HepG2 (cell line): ENCODE measurements around the gene EGR4. TPM values are rescaled to one million over a fixed set of nuclear protein-coding genes. Genes with fewer than 3 reads are reported as not detected.

ENCODE experiments used
- AFF4 ChIP-seq: sonication (generic); formaldehyde crosslinking; IDR thresholded peaks from 2 replicates; pipeline ENCODE4 v1.4.0; 2020; ENCODE audit warnings: missing genetic modification reagents
- ASH2L ChIP-seq: fragments of 300-600, 200-600 bp; sonication (generic); IDR thresholded peaks from 2 replicates; pipeline ENCODE4 v1.7.0; 2017; ENCODE audit warnings: low read depth, mild to moderate bottlenecking, moderate library complexity, mixed read lengths, low read length; ENCODE audit not compliant: insufficient read length
- ATF4 ChIP-seq, 2 experiments: fragments of 450-650 bp in 1 of 2; sonication (generic) in 1 of 2; formaldehyde crosslinking; IDR thresholded peaks; 2 replicates each; pipeline versions ENCODE4 v1.5.0 to v1.8.0; 2020 to 2022; ENCODE audit warnings: mild to moderate bottlenecking in 1 of 2, missing genetic modification reagents in 1 of 2
- HOXA3 ChIP-seq: sonication (generic); formaldehyde crosslinking; IDR thresholded peaks from 2 replicates; pipeline ENCODE4 v1.5.0; 2020; ENCODE audit warnings: missing genetic modification reagents
- NFE2L2 ChIP-seq: fragments of 150-350 bp; IDR thresholded peaks from 2 replicates; pipeline ENCODE4 v1.6.1; 2014; ENCODE audit warnings: low read length
- PLRG1 ChIP-seq: fragments of 450-650 bp; conservative IDR thresholded peaks from 2 replicates; pipeline ENCODE4 v1.6.1; 2016
- RARA ChIP-seq: IDR thresholded peaks from 2 replicates; pipeline ENCODE4 v1.6.1; 2016; ENCODE audit warnings: missing genetic modification reagents, missing compliant biosample characterization
- RORA ChIP-seq: sonication (generic); formaldehyde crosslinking; IDR thresholded peaks from 2 replicates; pipeline ENCODE4 v1.5.0; 2020; ENCODE audit warnings: mild to moderate bottlenecking, missing genetic modification reagents, moderate library complexity
- SAP130 ChIP-seq: IDR thresholded peaks from 2 replicates; pipeline ENCODE4 v1.6.1; 2016; ENCODE audit warnings: low read depth
- SIN3A ChIP-seq: IDR thresholded peaks from 2 replicates; pipeline ENCODE4 v1.6.1; 2011; ENCODE audit warnings: low read depth, mild to moderate bottlenecking, control low read depth, low read length, borderline replicate concordance
- ZNF292 ChIP-seq: sonication (generic); formaldehyde crosslinking; IDR thresholded peaks from 2 replicates; pipeline ENCODE4 v1.8.1; 2022; ENCODE audit warnings: mild to moderate bottlenecking, low read depth, missing genetic modification reagents, borderline replicate concordance
- ZNF350 ChIP-seq: sonication (generic); formaldehyde crosslinking; IDR thresholded peaks from 2 replicates; pipeline ENCODE4 v1.4.0; 2020; ENCODE audit warnings: mild to moderate bottlenecking, low read depth, missing genetic modification reagents, borderline replicate concordance
- ZNF704 ChIP-seq: sonication (generic); formaldehyde crosslinking; IDR thresholded peaks from 2 replicates; pipeline ENCODE4 v1.8.1; 2023; ENCODE audit warnings: mild to moderate bottlenecking, inconsistent platforms, moderate library complexity, missing genetic modification reagents, borderline replicate concordance
- ZNF839 ChIP-seq: sonication (generic); formaldehyde crosslinking; IDR thresholded peaks from 2 replicates; pipeline ENCODE4 v1.4.0; 2020; ENCODE audit warnings: missing genetic modification reagents, mild to moderate bottlenecking, borderline replicate concordance
- polyA plus RNA-seq, 8 experiments: library from polyadenylated mRNA; depleted of rRNA in 3 of 8; stranded (reverse) in 7 of 8; unstranded in 1 of 8; fragments of >200 nt; fragmentation: Illumina TruSeq in 4 of 8; extraction: Trizol in 4 of 8; gene quantifications; 2 replicates each; pipeline versions ENCODE4 v1.2.1 to v1.2.3, GENCODE V29; 2011 to 2016; ENCODE audit warnings: low read depth in 4 of 8, missing spikeins in 1 of 8, mixed read lengths in 1 of 8; ENCODE audit not compliant: insufficient read depth in 1 of 8
- total RNA-seq, 5 experiments: library from RNA; depleted of rRNA; stranded (reverse); fragments of >200 nt; fragmentation: Illumina TruSeq; extraction: Trizol; gene quantifications; 2 replicates each; pipeline ENCODE4 v1.2.3, GENCODE V29; 2016; ENCODE audit warnings: low read depth in 1 of 5
- TF ChIP-seq, protein P1 (sequence below): sonication (generic); formaldehyde crosslinking; IDR thresholded peaks from 2 replicates; pipeline ENCODE4 v1.8.1; 2022; ENCODE audit warnings: low read depth, mild to moderate bottlenecking, missing genetic modification reagents

Gene EGR4
- total and polyA plus RNA-seq, 2 of the 13 experiments (the other 11 are each of a cell fraction or from before 2014, with no cell fraction given) = not detected

GRCh38 chr2:73283545-73284295 is 9.6 kb downstream of the EGR4 start (continued):
- TF ChIP-seq, protein P1, sequence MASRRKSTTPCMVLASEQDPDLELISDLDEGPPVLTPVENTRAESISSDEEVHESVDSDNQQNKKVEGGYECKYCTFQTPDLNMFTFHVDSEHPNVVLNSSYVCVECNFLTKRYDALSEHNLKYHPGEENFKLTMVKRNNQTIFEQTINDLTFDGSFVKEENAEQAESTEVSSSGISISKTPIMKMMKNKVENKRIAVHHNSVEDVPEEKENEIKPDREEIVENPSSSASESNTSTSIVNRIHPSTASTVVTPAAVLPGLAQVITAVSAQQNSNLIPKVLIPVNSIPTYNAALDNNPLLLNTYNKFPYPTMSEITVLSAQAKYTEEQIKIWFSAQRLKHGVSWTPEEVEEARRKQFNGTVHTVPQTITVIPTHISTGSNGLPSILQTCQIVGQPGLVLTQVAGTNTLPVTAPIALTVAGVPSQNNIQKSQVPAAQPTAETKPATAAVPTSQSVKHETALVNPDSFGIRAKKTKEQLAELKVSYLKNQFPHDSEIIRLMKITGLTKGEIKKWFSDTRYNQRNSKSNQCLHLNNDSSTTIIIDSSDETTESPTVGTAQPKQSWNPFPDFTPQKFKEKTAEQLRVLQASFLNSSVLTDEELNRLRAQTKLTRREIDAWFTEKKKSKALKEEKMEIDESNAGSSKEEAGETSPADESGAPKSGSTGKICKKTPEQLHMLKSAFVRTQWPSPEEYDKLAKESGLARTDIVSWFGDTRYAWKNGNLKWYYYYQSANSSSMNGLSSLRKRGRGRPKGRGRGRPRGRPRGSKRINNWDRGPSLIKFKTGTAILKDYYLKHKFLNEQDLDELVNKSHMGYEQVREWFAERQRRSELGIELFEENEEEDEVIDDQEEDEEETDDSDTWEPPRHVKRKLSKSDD (CRISPR knock-in tag) = peak; percentile 35; the same call in 1 of the 2 replicates
- 0 out of 2 replicates have a peak, but pooled peaks have one; percentile 20 for TF ChIP-seq RARA (CRISPR knock-in tag)
- 0 out of 2 replicates have a peak, but pooled peaks have one; percentile 74 for TF ChIP-seq ZNF704 (CRISPR knock-in tag)
- no peak for TF ChIP-seq ZNF350 (CRISPR knock-in tag)
- peak; percentile 42 for TF ChIP-seq ASH2L
- TF ChIP-seq HOXA3 (CRISPR knock-in tag) = peak; percentile 42; the same call in 1 of the 2 replicates
- TF ChIP-seq ZNF292 (CRISPR knock-in tag) = 0 out of 2 replicates have a peak, but pooled peaks have one; percentile 1
- TF ChIP-seq SIN3A = peak; percentile 39; the same call in 1 of the 2 replicates
- no peak for TF ChIP-seq ATF4 (CRISPR knock-in tag; IDR thresholded peaks at IDR 0.05)
- TF ChIP-seq SAP130 (CRISPR knock-in tag) = peak; percentile 43; the same call in 1 of the 2 replicates
- no peak for TF ChIP-seq RORA (CRISPR knock-in tag)
- TF ChIP-seq NFE2L2 = no peak
- TF ChIP-seq ZNF839 (CRISPR knock-in tag) = no peak
- no peak for TF ChIP-seq AFF4 (CRISPR knock-in tag)
- no peak for TF ChIP-seq PLRG1
